DMS153 treated with DMSO at 0.1 percent for 48 hours (cell line): ENCODE data around the gene RNF213.

Experiments
- DNase-seq: peaks from one replicate; lab custom pipeline; 2025; ENCODE audit not compliant: unreplicated experiment; lab: John Stamatoyannopoulos, UW

RNF213 gene

GRCh38 chr17:80446645-80447405, 186.2 kb downstream of the RNF213 start:
- no peak for DNase-seq

GRCh38 chr17:80447790-80448189, 187.1 kb downstream of the RNF213 start:
- no peak for DNase-seq
